Stomach smooth muscle (tissue), 2 donors: ENCODE measurements around the gene HUNK.

ENCODE experiments used
- H3K27ac ChIP-seq: one replicate; pipeline ENCODE4 v1.7.0; 2013; ENCODE audit warnings: mild to moderate bottlenecking, low read length, inconsistent platforms
- H3K27me3 ChIP-seq, 2 donors: one replicate each; pipeline ENCODE4 v1.7.0; 2013; ENCODE audit warnings: low read length in 2 of 2; ENCODE audit not compliant: insufficient read depth in 2 of 2, control insufficient read depth in 1 of 2
- H3K36me3 ChIP-seq, 2 donors: one replicate each; pipeline ENCODE4 v1.7.0; 2013; ENCODE audit warnings: low read length in 2 of 2; ENCODE audit not compliant: control insufficient read depth in 2 of 2, insufficient read depth in 2 of 2
- H3K4me1 ChIP-seq: one replicate; pipeline ENCODE4 v1.7.0; 2013; ENCODE audit warnings: low read length; ENCODE audit not compliant: control insufficient read depth, insufficient read depth
- H3K4me3 ChIP-seq, 2 donors: one replicate each; pipeline ENCODE4 v1.7.0; 2013; ENCODE audit warnings: low read length in 2 of 2
- H3K9ac ChIP-seq, 2 donors: one replicate each; pipeline ENCODE4 v1.7.0; 2013; ENCODE audit warnings: low read length in 2 of 2, mild to moderate bottlenecking in 1 of 2
- H3K9me3 ChIP-seq, 2 donors: one replicate each; pipeline ENCODE4 v1.7.0; 2013; ENCODE audit warnings: low read length in 2 of 2; ENCODE audit not compliant: control insufficient read depth in 2 of 2
- donor health status: healthy.
- donor health status: Pancreatic carcinoma.

The HUNK gene

GRCh38 chr21:31880816-31881215 lies 8.0 kb downstream of the HUNK start:
- H3K27ac ChIP-seq = no peak overlapping the region
- peaks cover 0 to 5% of the 10 kb centered on the region in 2 donors for H3K27me3 ChIP-seq
- no peaks in the 10 kb centered on the region for H3K36me3 ChIP-seq
- H3K9me3 ChIP-seq = no peaks in the 10 kb centered on the region
- H3K4me3 ChIP-seq = no peak overlapping the region
- peaks cover 2% of the 10 kb centered on the region for H3K4me1 ChIP-seq
- H3K9ac ChIP-seq = no peak overlapping the region

- Histone ChIP-seq H3K4me3 (no peak overlapping the region), H3K4me1 (peaks cover 2% of the 10 kb centered on the region), H3K27ac (no peak overlapping the region), H3K9ac (no peak overlapping the region), H3K9me3 (no peaks in the 10 kb centered on the region), H3K27me3 (peaks cover 0 to 2% of the 10 kb centered on the region in 2 donors), H3K36me3 (no peaks in the 10 kb centered on the region)
These were observed 9.9 kb downstream of the HUNK start for GRCh38 chr21:31882711-31883110.

- no peaks in the 10 kb centered on the region for H3K36me3 ChIP-seq
- H3K9me3 ChIP-seq = no peaks in the 10 kb centered on the region
- H3K27me3 ChIP-seq = peaks cover 0 to 2% of the 10 kb centered on the region in 2 donors
- H3K27ac ChIP-seq = no peak overlapping the region
- no peak overlapping the region for H3K9ac ChIP-seq
- no peak overlapping the region for H3K4me3 ChIP-seq
- H3K4me1 ChIP-seq = no peaks in the 10 kb centered on the region
These were observed 12.3 kb downstream of the HUNK start for GRCh38 chr21:31885146-31885545.

GRCh38 chr21:31886915-31887314 lies 14.1 kb downstream of the HUNK start:
- Histone ChIP-seq H3K27me3 (no peaks in the 10 kb centered on the region), H3K4me3 (no peak overlapping the region), H3K9ac (no peak overlapping the region), H3K9me3 (no peaks in the 10 kb centered on the region), H3K27ac (no peak overlapping the region), H3K36me3 (no peaks in the 10 kb centered on the region), H3K4me1 (no peaks in the 10 kb centered on the region)

GRCh38 chr21:31887391-31887841 lies 14.6 kb downstream of the HUNK start:
- Histone ChIP-seq H3K9ac (no peak overlapping the region), H3K27ac (no peak overlapping the region), H3K4me3 (no peak overlapping the region), H3K36me3 (no peaks in the 10 kb centered on the region), H3K4me1 (no peaks in the 10 kb centered on the region), H3K27me3 (no peaks in the 10 kb centered on the region), H3K9me3 (no peaks in the 10 kb centered on the region)

- H3K27me3 ChIP-seq = no peaks in the 10 kb centered on the region
- H3K4me1 ChIP-seq = no peaks in the 10 kb centered on the region
- H3K4me3 ChIP-seq = no peak overlapping the region
- no peak overlapping the region for H3K27ac ChIP-seq
- H3K9me3 ChIP-seq = no peaks in the 10 kb centered on the region
- no peak overlapping the region for H3K9ac ChIP-seq
- no peaks in the 10 kb centered on the region for H3K36me3 ChIP-seq
These were observed 16.1 kb downstream of the HUNK start for GRCh38 chr21:31888936-31889371.

GRCh38 chr21:31889460-31889859 lies 16.6 kb downstream of the HUNK start:
- Histone ChIP-seq H3K27ac (no peak overlapping the region), H3K27me3 (no peaks in the 10 kb centered on the region), H3K4me1 (no peaks in the 10 kb centered on the region), H3K36me3 (no peaks in the 10 kb centered on the region), H3K9ac (no peak overlapping the region), H3K9me3 (no peaks in the 10 kb centered on the region), H3K4me3 (no peak overlapping the region)

GRCh38 chr21:31892686-31893085 lies 19.9 kb downstream of the HUNK start:
- H3K9me3 ChIP-seq = no peaks in the 10 kb centered on the region
- H3K9ac ChIP-seq = no peak overlapping the region
- H3K4me1 ChIP-seq = no peaks in the 10 kb centered on the region
- H3K36me3 ChIP-seq = no peaks in the 10 kb centered on the region
- H3K4me3 ChIP-seq = no peak overlapping the region
- no peaks in the 10 kb centered on the region for H3K27me3 ChIP-seq
- H3K27ac ChIP-seq = no peak overlapping the region

- no peak overlapping the region for H3K27ac ChIP-seq
- no peaks in the 10 kb centered on the region for H3K36me3 ChIP-seq
- no peak overlapping the region for H3K9ac ChIP-seq
- H3K4me1 ChIP-seq = no peaks in the 10 kb centered on the region
- H3K27me3 ChIP-seq = no peaks in the 10 kb centered on the region
- H3K9me3 ChIP-seq = no peaks in the 10 kb centered on the region
- no peak overlapping the region for H3K4me3 ChIP-seq
These were observed 21.1 kb downstream of the HUNK start for GRCh38 chr21:31893851-31894415.

GRCh38 chr21:31894457-31894856 lies 21.6 kb downstream of the HUNK start:
- Histone ChIP-seq H3K9ac (no peak overlapping the region), H3K9me3 (no peaks in the 10 kb centered on the region), H3K27me3 (no peaks in the 10 kb centered on the region), H3K4me1 (no peaks in the 10 kb centered on the region), H3K36me3 (no peaks in the 10 kb centered on the region), H3K27ac (no peak overlapping the region), H3K4me3 (no peak overlapping the region)

GRCh38 chr21:31895077-31895835 lies 22.4 kb downstream of the HUNK start:
- no peak overlapping the region for H3K4me3 ChIP-seq
- no peak overlapping the region for H3K9ac ChIP-seq
- no peaks in the 10 kb centered on the region for H3K36me3 ChIP-seq
- no peak overlapping the region for H3K27ac ChIP-seq
- H3K9me3 ChIP-seq = no peaks in the 10 kb centered on the region
- no peaks in the 10 kb centered on the region for H3K4me1 ChIP-seq
- no peaks in the 10 kb centered on the region for H3K27me3 ChIP-seq
